Sigmoid colon (tissue), 7 donors: ENCODE results near the gene PKLR. TPM values are rescaled to one million over a fixed set of nuclear protein-coding genes. Genes with fewer than 3 reads are reported as not detected.

Experiments
- DNase-seq: peaks from one replicate; pipeline ENCODE4 v3.0.0-alpha.2; 2019
- H3K27ac ChIP-seq, 4 donors: fragments of 200-600 bp; sonication (generic); one replicate each; pipeline ENCODE4 v1.5.1; 2016 to 2019; ENCODE audit warnings: mild to moderate bottlenecking in 1 of 4
- H3K27me3 ChIP-seq, 3 donors: fragments of 200-600 bp; sonication (generic); one replicate each; pipeline ENCODE4 v1.5.1; 2019; ENCODE audit warnings: mild to moderate bottlenecking in 1 of 3
- H3K36me3 ChIP-seq, 4 donors: fragments of 200-600 bp; sonication (generic); one replicate each; pipeline ENCODE4 v1.5.1; 2016 to 2019
- H3K4me1 ChIP-seq, 4 donors: fragments of 200-600 bp; sonication (generic); one replicate each; pipeline ENCODE4 v1.5.1; 2017 to 2019
- H3K4me3 ChIP-seq, 4 donors: fragments of 200-600 bp; sonication (generic); one replicate each; pipeline ENCODE4 v1.5.1; 2017 to 2019; ENCODE audit warnings: mild to moderate bottlenecking in 2 of 4, moderate library complexity in 1 of 4
- H3K9me3 ChIP-seq, 4 donors: fragments of 200-600 bp in 3 of 4; sonication (generic) in 3 of 4; one replicate each; pipeline versions ENCODE4 v1.5.1 to v1.6.1; 2013 to 2019
- CTCF ChIP-seq, 4 experiments: fragments of 450-650 bp in 3 of 4; fragments of 200-600 bp in 1 of 4; IDR thresholded peaks; one replicate each; pipeline ENCODE4 v1.5.1; 2016 to 2019; ENCODE audit warnings: antibody characterized with exemption in 4 of 4, mild to moderate bottlenecking in 3 of 4, moderate library complexity in 2 of 4
- EP300 ChIP-seq, 4 donors: sonication (generic); formaldehyde crosslinking; IDR thresholded peaks; one replicate each; pipeline ENCODE4 v1.6.1; 2017; ENCODE audit warnings: antibody characterized with exemption in 4 of 4
- POLR2A ChIP-seq, 2 donors: fragments of 450-650 bp; IDR thresholded peaks; one replicate each; pipeline ENCODE4 v1.6.1; 2016; ENCODE audit warnings: antibody characterized with exemption in 2 of 2, mild to moderate bottlenecking in 2 of 2, moderate library complexity in 2 of 2
- POLR2AphosphoS5 ChIP-seq, 4 donors: sonication (generic); formaldehyde crosslinking; IDR thresholded peaks; one replicate each; pipeline ENCODE4 v1.6.1; 2017; ENCODE audit warnings: antibody characterized with exemption in 4 of 4
- WGBS, 2 donors: extraction: QIAGEN DNeasy Blood & Tissue Kit; methylation state at CpG; one replicate each; pipeline ENCODE4 v1.1.7; 2013; 5-methylcytosine and 5-hydroxymethylcytosine counted together
- intact Hi-C: fragments of 100-400 bp; cut with DNase I; formaldehyde crosslinking; loops from one replicate; pipeline ENCODE4 v1.15.1; 2023
- polyA plus RNA-seq, 3 donors: library from polyadenylated mRNA; stranded (reverse); fragments of 200-250 nt; gene quantifications; one replicate each; pipeline ENCODE4 v1.2.3, GENCODE V29; 2013
- total RNA-seq, 4 donors: library from RNA; depleted of rRNA; stranded (reverse); fragments of >200 nt; gene quantifications; one replicate each; pipeline ENCODE4 v1.1.0, GENCODE V29; 2016
- donor health status: healthy with polysubstance abuse.
- donor health status: Bipolar disorder and iron deficiency.
- donor health status: healthy.

PKLR gene
- total and polyA plus RNA-seq, 7 donors: under 0.01 to 0.69 (median 0.38) TPM; not detected in 4

DNA sequence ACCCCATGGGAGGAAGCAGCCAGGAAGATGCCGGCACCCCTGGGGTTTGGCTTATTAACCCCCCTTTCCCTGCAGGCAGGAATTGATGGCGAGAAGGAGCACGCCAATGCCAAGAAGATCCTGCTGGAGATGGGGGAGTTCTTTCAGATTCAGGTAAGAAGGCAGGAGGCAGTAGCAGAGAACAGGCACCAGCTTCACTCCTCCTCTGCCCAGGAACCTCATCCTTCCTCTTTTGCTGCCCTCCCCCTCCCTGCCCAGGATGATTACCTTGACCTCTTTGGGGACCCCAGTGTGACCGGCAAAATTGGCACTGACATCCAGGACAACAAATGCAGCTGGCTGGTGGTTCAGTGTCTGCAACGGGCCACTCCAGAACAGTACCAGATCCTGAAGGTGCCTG lies 18.3 kb upstream of the PKLR start:
- H3K4me3 ChIP-seq: no peak overlapping the region
- peaks cover 0 to 16% (median 0%) of the 10 kb centered on the region in 4 donors for H3K36me3 ChIP-seq
- no peaks in the 10 kb centered on the region for H3K9me3 ChIP-seq
- DNase-seq: peak; percentile 63
- peaks cover 0 to 30% (median 25%) of the 10 kb centered on the region in 4 donors for H3K4me1 ChIP-seq
- TF ChIP-seq EP300 (IDR thresholded peaks at IDR 0.05) (no peak), CTCF (IDR thresholded peaks at IDR 0.05) (no peak), POLR2A (IDR thresholded peaks at IDR 0.05) (no peak), POLR2AphosphoS5 (IDR thresholded peaks at IDR 0.05) (no peak)
- WGBS, 2 donors: 86 to 90% methylated on average over 5 of the region's 5 CpGs
- no peaks in the 10 kb centered on the region for H3K27me3 ChIP-seq
- H3K27ac ChIP-seq: no peak overlapping the region
- intact Hi-C loops: no loop called here

DNA sequence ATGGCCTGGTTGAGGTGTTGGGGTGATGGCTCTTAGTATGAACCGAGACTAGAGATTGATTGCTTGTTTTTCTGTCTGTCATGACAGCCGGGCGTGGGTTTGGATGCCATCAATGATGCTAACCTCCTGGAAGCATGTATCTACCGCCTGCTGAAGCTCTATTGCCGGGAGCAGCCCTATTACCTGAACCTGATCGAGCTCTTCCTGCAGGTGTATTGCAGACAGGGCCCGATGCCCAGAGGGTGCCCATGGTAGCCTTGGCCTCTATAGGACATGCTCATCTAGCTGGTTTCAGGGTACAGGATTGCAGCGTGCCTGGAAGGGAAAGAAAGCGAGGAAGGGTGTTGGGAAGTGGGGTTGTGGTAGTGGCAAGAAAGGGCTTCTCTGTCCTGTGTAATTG lies 16.8 kb upstream of the PKLR start:
- Histone ChIP-seq H3K27me3 (no peaks in the 10 kb centered on the region), H3K27ac (no peak overlapping the region), H3K4me3 (no peak overlapping the region), H3K36me3 (peaks cover 0 to 30% (median 2%) of the 10 kb centered on the region in 4 donors), H3K4me1 (peaks cover 0 to 30% (median 25%) of the 10 kb centered on the region in 4 donors), H3K9me3 (no peaks in the 10 kb centered on the region)
- 94 to 96% methylated on average over 9 of the region's 9 CpGs for WGBS, 2 donors
- intact Hi-C loops: no loop called here
- TF ChIP-seq POLR2A (IDR thresholded peaks at IDR 0.05): no peak
- no peak for TF ChIP-seq POLR2AphosphoS5 (IDR thresholded peaks at IDR 0.05)
- no peak for TF ChIP-seq CTCF (IDR thresholded peaks at IDR 0.05)
- TF ChIP-seq EP300 (IDR thresholded peaks at IDR 0.05): no peak
- peak; percentile 39 for DNase-seq

DNA sequence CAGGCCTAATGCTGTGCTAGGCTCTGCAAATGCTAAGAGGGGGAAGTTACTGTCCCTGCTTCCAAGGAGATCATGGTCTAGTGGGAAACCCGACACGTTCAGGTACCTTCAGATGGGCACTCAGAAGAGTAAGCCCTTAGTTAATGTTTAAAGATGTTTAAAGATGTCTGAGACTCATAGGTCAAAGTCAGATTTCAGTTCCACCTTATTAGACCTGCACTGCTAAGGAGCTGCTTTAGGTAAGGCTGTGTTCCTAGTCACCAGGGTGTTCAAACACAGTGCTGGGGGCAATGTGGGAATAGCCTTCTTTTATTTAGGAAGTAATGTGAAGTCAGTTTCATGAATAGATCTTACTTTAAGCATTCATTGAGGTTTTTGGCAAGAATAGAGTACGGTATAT lies 15.7 kb upstream of the PKLR start:
- Histone ChIP-seq H3K4me3 (no peak overlapping the region), H3K27ac (no peak overlapping the region), H3K36me3 (peaks cover 0 to 42% (median 3%) of the 10 kb centered on the region in 4 donors), H3K9me3 (no peaks in the 10 kb centered on the region), H3K27me3 (no peaks in the 10 kb centered on the region), H3K4me1 (peaks cover 0 to 20% (median 17%) of the 10 kb centered on the region in 4 donors)
- TF ChIP-seq EP300 (IDR thresholded peaks at IDR 0.05) (no peak), POLR2AphosphoS5 (IDR thresholded peaks at IDR 0.05) (no peak), POLR2A (IDR thresholded peaks at IDR 0.05) (no peak)
- DNase-seq: no peak
- WGBS, 2 donors: 35 to 80% methylated on average over 3 of the region's 3 CpGs
- intact Hi-C loops: no loop called here

DNA sequence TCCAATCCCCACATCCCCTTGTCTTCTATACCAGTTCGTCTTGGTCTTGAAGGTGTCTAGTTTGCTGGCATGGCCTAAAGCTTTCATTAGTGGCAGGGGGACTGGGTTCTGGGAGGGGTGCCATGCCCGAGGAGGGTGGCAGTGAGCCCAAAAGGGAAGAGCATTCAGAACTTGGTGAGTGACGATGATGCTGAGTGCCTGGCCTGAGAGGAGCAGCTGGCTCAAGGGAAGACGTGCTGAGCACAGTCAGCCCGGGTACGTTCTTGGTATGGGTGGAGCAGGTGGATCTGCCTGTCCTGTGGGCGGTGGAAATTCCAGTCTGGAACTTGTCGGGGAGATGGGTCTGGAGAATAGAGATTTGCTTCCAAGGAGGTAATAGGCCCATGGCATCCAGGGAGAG lies 12.0 kb upstream of the PKLR start:
- no peak for DNase-seq
- TF ChIP-seq POLR2A (IDR thresholded peaks at IDR 0.05): no peak
- TF ChIP-seq POLR2AphosphoS5 (IDR thresholded peaks at IDR 0.05): no peak
- no peak for TF ChIP-seq CTCF (IDR thresholded peaks at IDR 0.05)
- no peak for TF ChIP-seq EP300 (IDR thresholded peaks at IDR 0.05)
- whole genome bisulfite sequencing, 2 donors: 91 to 94% methylated on average over 8 of the region's 8 CpGs
- H3K36me3 ChIP-seq: peaks cover 0 to 47% (median 3%) of the 10 kb centered on the region in 4 donors
- no peaks in the 10 kb centered on the region for H3K27me3 ChIP-seq
- H3K27ac ChIP-seq: no peak overlapping the region
- H3K4me3 ChIP-seq: no peak overlapping the region
- H3K4me1 ChIP-seq: peaks cover 0 to 18% (median 15%) of the 10 kb centered on the region in 4 donors
- intact Hi-C loops: no loop called here
- no peaks in the 10 kb centered on the region for H3K9me3 ChIP-seq

DNA sequence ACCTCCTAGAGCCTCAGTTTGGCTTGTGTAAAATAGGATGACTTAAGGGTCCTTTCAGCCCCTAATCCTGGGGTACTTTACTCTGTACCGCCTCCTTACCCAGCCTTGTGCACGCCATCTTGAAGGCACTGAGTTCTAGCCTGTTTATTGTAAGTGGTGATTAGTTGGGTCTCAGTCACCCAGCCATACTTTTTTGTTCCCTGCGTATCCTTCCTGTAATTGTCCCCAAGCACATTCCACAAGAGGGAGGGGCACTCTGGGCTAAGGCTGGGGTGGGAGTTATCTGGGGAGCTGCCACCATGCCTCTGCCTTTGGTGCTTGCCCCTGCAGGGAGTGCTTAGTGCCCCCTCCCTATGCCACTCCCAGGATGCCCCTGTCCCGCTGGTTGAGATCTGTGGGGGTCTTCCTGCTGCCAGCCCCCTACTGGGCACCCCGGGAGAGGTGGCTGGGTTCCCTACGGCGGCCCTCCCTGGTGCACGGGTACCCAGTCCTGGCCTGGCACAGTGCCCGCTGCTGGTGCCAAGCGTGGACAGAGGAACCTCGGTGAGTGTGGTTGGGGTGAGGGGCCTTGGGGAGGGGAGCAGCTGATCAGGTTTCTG lies 8.3 kb upstream of the PKLR start:
- intact Hi-C loops: loop anchor here (2.0 kb wide), 1 partner anchor 55 kb away; the partner anchor contains the start of gene ENTREP3
- no peak for DNase-seq
- WGBS, 2 donors: 7 to 18% methylated on average over 11 of the region's 11 CpGs

More for the DNA sequence above, 8.3 kb upstream of the PKLR start:
- peaks cover 0 to 26% (median 19%) of the 10 kb centered on the region in 4 donors for H3K4me1 ChIP-seq
- H3K27me3 ChIP-seq: no peaks in the 10 kb centered on the region
- H3K4me3 ChIP-seq: peak overlapping the region; percentile 57 to 89 (median 78)
- H3K9me3 ChIP-seq: no peaks in the 10 kb centered on the region
- TF ChIP-seq POLR2A (IDR thresholded peaks at IDR 0.05) (no peak), CTCF (IDR thresholded peaks at IDR 0.05) (no peak), POLR2AphosphoS5 (IDR thresholded peaks at IDR 0.05) (no peak), EP300 (IDR thresholded peaks at IDR 0.05) (no peak)
- peak overlapping the region; percentile 88 to 91 (median 90) for H3K27ac ChIP-seq
- H3K36me3 ChIP-seq: peaks cover 0 to 34% (median 3%) of the 10 kb centered on the region in 4 donors
